Measurements from ENCODE around the gene KRT13.

The KRT13 gene

GRCh38 chr17:41510251-41511065, 5.0 kb upstream of the KRT13 start:
- Histone ChIP-seq H3K4me3 (replicated peaks; ENCODE audit: insufficient read depth, low read length) (no peak overlapping the region), H3K27me3 (ENCODE audit: insufficient read depth, poor library complexity, severe bottlenecking) (no peaks in the 10 kb centered on the region), H3K27ac (replicated peaks) (no peak overlapping the region)
- TF ChIP-seq SPI1 (IDR thresholded peaks at IDR 0.05; ENCODE audit: borderline replicate concordance, low read depth) (no peak), CTCF (IDR thresholded peaks at IDR 0.05; ENCODE audit: insufficient read depth, low read length) (no peak), POLR2AphosphoS5 (IDR thresholded peaks at IDR 0.05; ENCODE audit: low read depth) (no peak), REST (IDR thresholded peaks at IDR 0.05; ENCODE audit: insufficient replicate concordance, low read depth) (no peak), GABPA (IDR thresholded peaks at IDR 0.05; ENCODE audit: low read depth) (no peak)
- no peak for DNase-seq (ENCODE audit: low read depth in 1 of 2, low spot score in 1 of 2)

- H3K27ac ChIP-seq (replicated peaks) = no peak overlapping the region
- H3K4me3 ChIP-seq (replicated peaks; ENCODE audit: insufficient read depth, low read length) = no peak overlapping the region
- no peaks in the 10 kb centered on the region for H3K27me3 ChIP-seq (ENCODE audit: insufficient read depth, poor library complexity, severe bottlenecking)
- no peak for TF ChIP-seq SPI1 (IDR thresholded peaks at IDR 0.05; ENCODE audit: borderline replicate concordance, low read depth)
- no peak for TF ChIP-seq REST (IDR thresholded peaks at IDR 0.05; ENCODE audit: insufficient replicate concordance, low read depth)
- no peak for TF ChIP-seq GABPA (IDR thresholded peaks at IDR 0.05; ENCODE audit: low read depth)
- no peak for TF ChIP-seq POLR2AphosphoS5 (IDR thresholded peaks at IDR 0.05; ENCODE audit: low read depth)
- TF ChIP-seq CTCF (IDR thresholded peaks at IDR 0.05; ENCODE audit: insufficient read depth, low read length) = no peak
- DNase-seq (ENCODE audit: low read depth in 1 of 2, low spot score in 1 of 2) = no peak
These were observed 2.0 kb upstream of the KRT13 start for GRCh38 chr17:41507315-41507880.

- DNase-seq (ENCODE audit: low read depth in 1 of 2, low spot score in 1 of 2) = peak in 1 of 2 experiments; percentile 13
These were observed 676 bp upstream of the KRT13 start for GRCh38 chr17:41505809-41506767.

More at GRCh38 chr17:41505809-41506767, 676 bp upstream of the KRT13 start:
- Histone ChIP-seq H3K27ac (replicated peaks) (no peak overlapping the region), H3K4me3 (replicated peaks; ENCODE audit: insufficient read depth, low read length) (no peak overlapping the region), H3K27me3 (ENCODE audit: insufficient read depth, poor library complexity, severe bottlenecking) (no peaks in the 10 kb centered on the region)
- TF ChIP-seq CTCF (IDR thresholded peaks at IDR 0.05; ENCODE audit: insufficient read depth, low read length) (no peak), SPI1 (IDR thresholded peaks at IDR 0.05; ENCODE audit: borderline replicate concordance, low read depth) (peak; percentile 96)
